Gastrocnemius medialis (tissue), 4 donors: Measurements from ENCODE around the gene MAP3K5.

Source experiments
- POLR2A ChIP-seq, 2 donors: fragments of 450-650 bp; IDR thresholded peaks; one replicate each; pipeline ENCODE4 v1.6.1; 2017; ENCODE audit warnings: antibody characterized with exemption in 2 of 2, mild to moderate bottlenecking in 2 of 2, moderate library complexity in 2 of 2
- TF ChIP-seq, protein P1 (sequence below), 5 experiments: fragments of 450-650 bp in 3 of 5; fragments of 200-600 bp in 2 of 5; sonication (generic) in 2 of 5; IDR thresholded peaks in 4 of 5; conservative IDR thresholded peaks in 1 of 5; 1 replicate in 4 of 5; 2 replicates in 1 of 5; pipeline ENCODE4 v1.5.1; 2016 to 2019; ENCODE audit warnings: antibody characterized with exemption in 5 of 5, mild to moderate bottlenecking in 3 of 5, moderate library complexity in 3 of 5

DNA sequence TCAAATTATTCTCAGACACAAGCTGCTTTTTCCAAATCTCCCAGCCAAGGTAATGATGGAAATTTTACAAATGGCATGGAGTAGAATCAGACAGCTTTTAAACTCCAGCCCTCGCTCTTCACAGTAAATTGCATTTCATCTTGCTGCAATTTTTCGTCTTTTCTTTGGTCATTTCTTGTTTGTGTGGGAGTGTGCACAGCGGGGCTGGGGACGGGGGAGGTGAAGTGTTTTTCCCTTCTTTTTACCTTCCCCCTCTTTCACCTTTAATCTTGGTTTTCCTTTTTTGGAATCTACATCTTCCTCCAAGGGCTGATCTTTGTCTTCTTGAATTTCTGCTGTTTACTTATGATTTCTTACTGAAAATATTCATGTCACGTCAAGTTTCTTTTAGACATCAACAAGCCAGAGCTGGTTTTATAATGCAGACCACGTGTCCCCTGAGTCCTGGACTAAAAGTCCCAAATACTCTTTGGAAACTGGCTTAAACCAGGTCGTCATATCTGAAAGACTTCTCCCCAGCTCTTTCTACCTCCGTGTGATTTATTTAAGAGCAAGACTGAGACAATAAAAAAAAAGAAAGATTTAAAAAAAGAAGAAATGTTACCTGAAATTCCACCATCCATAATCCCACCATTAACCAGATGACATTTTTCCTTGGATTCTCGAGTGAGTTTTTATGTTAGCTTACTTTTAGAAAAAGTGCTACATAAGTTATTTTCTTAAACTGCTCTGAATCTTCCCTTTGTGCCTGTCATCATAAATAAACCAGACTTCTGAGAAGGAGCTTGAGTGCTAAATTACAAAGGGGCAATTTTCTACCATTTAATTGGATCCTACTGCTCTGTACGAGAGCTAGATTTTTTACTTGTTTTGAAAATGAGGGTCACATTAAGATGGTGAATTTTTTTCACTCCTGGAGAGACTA, 52.0 kb downstream of the MAP3K5 start:
- TF ChIP-seq, protein P1, sequence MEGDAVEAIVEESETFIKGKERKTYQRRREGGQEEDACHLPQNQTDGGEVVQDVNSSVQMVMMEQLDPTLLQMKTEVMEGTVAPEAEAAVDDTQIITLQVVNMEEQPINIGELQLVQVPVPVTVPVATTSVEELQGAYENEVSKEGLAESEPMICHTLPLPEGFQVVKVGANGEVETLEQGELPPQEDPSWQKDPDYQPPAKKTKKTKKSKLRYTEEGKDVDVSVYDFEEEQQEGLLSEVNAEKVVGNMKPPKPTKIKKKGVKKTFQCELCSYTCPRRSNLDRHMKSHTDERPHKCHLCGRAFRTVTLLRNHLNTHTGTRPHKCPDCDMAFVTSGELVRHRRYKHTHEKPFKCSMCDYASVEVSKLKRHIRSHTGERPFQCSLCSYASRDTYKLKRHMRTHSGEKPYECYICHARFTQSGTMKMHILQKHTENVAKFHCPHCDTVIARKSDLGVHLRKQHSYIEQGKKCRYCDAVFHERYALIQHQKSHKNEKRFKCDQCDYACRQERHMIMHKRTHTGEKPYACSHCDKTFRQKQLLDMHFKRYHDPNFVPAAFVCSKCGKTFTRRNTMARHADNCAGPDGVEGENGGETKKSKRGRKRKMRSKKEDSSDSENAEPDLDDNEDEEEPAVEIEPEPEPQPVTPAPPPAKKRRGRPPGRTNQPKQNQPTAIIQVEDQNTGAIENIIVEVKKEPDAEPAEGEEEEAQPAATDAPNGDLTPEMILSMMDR (IDR thresholded peaks at IDR 0.05 in 4 of 5, conservative IDR thresholded peaks at IDR 0.05 in 1 of 5): no peak
- no peak for TF ChIP-seq POLR2A (IDR thresholded peaks at IDR 0.05)
